OCI-LY7 (cell line): ENCODE data around the gene TOP3A. TPM values are rescaled to one million over a fixed set of nuclear protein-coding genes. Genes with fewer than 3 reads are reported as not detected.

ENCODE experiments used
- BruUV-seq: library from RNA; stranded (reverse); fragments of 400-500 nt; replicated peaks from 2 replicates; lab custom pipeline; 2021; lab: Mats Ljungman, UMichigan
- CTCF ChIA-PET: fragments of 300-600 bp; sonication (Branson Sonifier 250); formaldehyde crosslinking; loops from one replicate; lab custom pipeline; 2022; ENCODE audit warnings: antibody characterized with exemption; ENCODE audit not compliant: unreplicated experiment; lab: Charles Lee
- POLR2A ChIA-PET: fragments of 300-600 bp; sonication (Branson Sonifier 250); formaldehyde crosslinking; loops from one replicate; lab custom pipeline; 2022; ENCODE audit warnings: antibody characterized with exemption; lab: Charles Lee
- DNase-seq: peaks from one replicate; pipeline ENCODE4 v3.0.0-alpha.2; 2015; ENCODE audit warnings: low spot score
- H2AFZ ChIP-seq: fragments of 200-600 bp; sonication (generic), shearing (Covaris generic); 2 replicates; pipeline ENCODE4 v1.6.1; 2014; ENCODE audit warnings: mild to moderate bottlenecking, antibody characterized with exemption, low read length, moderate library complexity
- H3K27ac ChIP-seq: fragments of 200-600 bp; sonication (generic); 2 replicates; pipeline ENCODE4 v1.5.1; 2014; ENCODE audit warnings: mixed run types, low read depth, mild to moderate bottlenecking, moderate library complexity, low read length, inconsistent platforms; ENCODE audit not compliant: poor library complexity, severe bottlenecking
- H3K36me3 ChIP-seq: fragments of 200-600 bp; sonication (generic); 2 replicates; pipeline ENCODE4 v1.6.1; 2014; ENCODE audit warnings: mild to moderate bottlenecking, antibody characterized with exemption, low read length, moderate library complexity, mixed read lengths; ENCODE audit not compliant: insufficient read depth
- H3K4me1 ChIP-seq: fragments of 200-600 bp; sonication (generic); 2 replicates; pipeline ENCODE4 v1.5.1; 2014; ENCODE audit warnings: mild to moderate bottlenecking, low read length; ENCODE audit not compliant: insufficient read depth, poor library complexity, severe bottlenecking
- H3K4me2 ChIP-seq: fragments of 200-600 bp; sonication (generic); 2 replicates; pipeline ENCODE4 v1.6.1; 2014; ENCODE audit warnings: mild to moderate bottlenecking, low read length
- H3K4me3 ChIP-seq: fragments of 200-600 bp; sonication (generic); 2 replicates; pipeline ENCODE4 v1.5.1; 2014; ENCODE audit warnings: mild to moderate bottlenecking, low read depth, low read length; ENCODE audit not compliant: poor library complexity, severe bottlenecking
- H3K79me2 ChIP-seq: fragments of 200-600 bp; sonication (generic); 2 replicates; pipeline ENCODE4 v1.6.1; 2016; ENCODE audit warnings: low read depth, mild to moderate bottlenecking, low read length, moderate library complexity, mixed read lengths; ENCODE audit not compliant: insufficient read depth
- H3K9me2 ChIP-seq: fragments of 200-600 bp; sonication (generic); 2 replicates; pipeline ENCODE4 v1.6.1; 2016; ENCODE audit warnings: mild to moderate bottlenecking, low read length, mixed read lengths; ENCODE audit not compliant: insufficient read depth
- H3K9me3 ChIP-seq: fragments of 200-600 bp; sonication (generic); 2 replicates; pipeline ENCODE4 v1.6.1; 2014; ENCODE audit warnings: mild to moderate bottlenecking, mixed run types, low read length, mixed read lengths
- H4K20me1 ChIP-seq: fragments of 200-600 bp; sonication (generic); 2 replicates; pipeline ENCODE4 v1.6.1; 2014; ENCODE audit warnings: mild to moderate bottlenecking, antibody characterized with exemption, low read length, moderate library complexity, mixed read lengths; ENCODE audit not compliant: insufficient read depth
- CTCF ChIP-seq: fragments of 200-600 bp; sonication (generic); conservative IDR thresholded peaks from 2 replicates; pipeline ENCODE4 v1.5.1; 2014; ENCODE audit warnings: mild to moderate bottlenecking, antibody characterized with exemption, low read length, moderate library complexity, mixed read lengths
- EZH2phosphoT487 ChIP-seq: fragments of 200-600 bp; sonication (generic); IDR thresholded peaks from 2 replicates; pipeline ENCODE4 v1.6.1; 2018; ENCODE audit warnings: low read depth, borderline replicate concordance, mild to moderate bottlenecking, mixed run types, antibody characterized with exemption, low read length, moderate library complexity, mixed read lengths
- intact Hi-C: fragments of 100-400 bp; cut with micrococcal nuclease; formaldehyde crosslinking; loops from one replicate; pipeline ENCODE4 v1.10.0; 2022; ENCODE audit not compliant: unreplicated experiment
- total RNA-seq, 2 experiments: library from RNA; depleted of rRNA in 1 of 2; stranded (reverse); fragments of >200 nt in 1 of 2; shearing (Covaris generic) in 1 of 2; gene quantifications; 2 replicates each; pipeline ENCODE4 v1.2.3, GENCODE V29; 2014 to 2022

TOP3A gene
- total RNA-seq, 2 experiments from 2014 or later, result 48.3 to 64.4 TPM

DNA sequence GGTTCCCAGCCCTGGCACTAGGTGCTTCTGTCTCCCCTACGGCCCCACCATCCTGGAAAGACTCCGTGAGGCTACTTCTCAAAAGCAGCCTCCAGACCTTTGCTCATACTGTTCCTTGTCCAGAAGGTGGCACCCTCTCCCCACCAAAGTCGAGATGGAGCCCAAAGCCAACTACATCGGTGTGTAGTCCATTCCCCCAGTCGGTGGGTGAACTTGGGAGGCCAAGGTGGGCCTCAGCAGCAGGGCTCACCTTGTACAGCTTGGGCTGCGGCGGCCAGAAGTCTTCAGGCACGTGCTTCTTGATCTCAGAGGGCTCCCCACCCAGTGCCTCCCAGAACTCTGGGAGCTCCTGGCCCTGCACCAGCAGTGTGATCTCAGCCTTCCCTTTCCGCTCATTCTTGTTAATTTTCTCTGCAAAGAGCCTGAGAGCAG, 66.5 kb downstream of the TOP3A start:
- Histone ChIP-seq H3K4me1 (no peaks in the 10 kb centered on the region), H3K4me2 (no peak overlapping the region), H3K9me2 (no peaks in the 10 kb centered on the region), H3K79me2 (no peaks in the 10 kb centered on the region), H3K27ac (no peak overlapping the region), H3K4me3 (no peak overlapping the region), H3K36me3 (peaks cover 74% of the 10 kb centered on the region), H4K20me1 (no peaks in the 10 kb centered on the region), H3K9me3 (no peaks in the 10 kb centered on the region), H2AFZ (no peak overlapping the region)
- TF ChIP-seq EZH2phosphoT487 (no peak), CTCF (peak; percentile 89)
- BruUV-seq, result no TSS peak
- POLR2A ChIA-PET, result no interaction called here
- intact Hi-C loops, result loop anchor here (5.0 kb wide), 1 partner anchor 69 kb away; the partner anchor contains the start of gene SMCR8
- DNase-seq, result peak; percentile 81
- CTCF ChIA-PET, result no interaction called here

- H3K79me2 ChIP-seq, result no peaks in the 10 kb centered on the region
- BruUV-seq, result no TSS peak
- no peaks in the 10 kb centered on the region for H3K4me1 ChIP-seq
- H3K4me2 ChIP-seq, result no peak overlapping the region
- no peak for DNase-seq
- TF ChIP-seq EZH2phosphoT487 (no peak), CTCF (no peak)
- no peak overlapping the region for H3K27ac ChIP-seq
- no peaks in the 10 kb centered on the region for H4K20me1 ChIP-seq
- H3K4me3 ChIP-seq, result no peak overlapping the region
- H2AFZ ChIP-seq, result no peak overlapping the region
- peaks cover 68% of the 10 kb centered on the region for H3K36me3 ChIP-seq
- H3K9me2 ChIP-seq, result no peaks in the 10 kb centered on the region
- CTCF ChIA-PET, result no interaction called here
- intact Hi-C loops, result loop anchor here (5.0 kb wide), 1 partner anchor 70 kb away; the partner anchor contains the start of gene SMCR8
- POLR2A ChIA-PET, result no interaction called here
- H3K9me3 ChIP-seq, result no peaks in the 10 kb centered on the region
Observed at GRCh38 chr17:18247613-18248001, 67.2 kb downstream of the TOP3A start.

DNA sequence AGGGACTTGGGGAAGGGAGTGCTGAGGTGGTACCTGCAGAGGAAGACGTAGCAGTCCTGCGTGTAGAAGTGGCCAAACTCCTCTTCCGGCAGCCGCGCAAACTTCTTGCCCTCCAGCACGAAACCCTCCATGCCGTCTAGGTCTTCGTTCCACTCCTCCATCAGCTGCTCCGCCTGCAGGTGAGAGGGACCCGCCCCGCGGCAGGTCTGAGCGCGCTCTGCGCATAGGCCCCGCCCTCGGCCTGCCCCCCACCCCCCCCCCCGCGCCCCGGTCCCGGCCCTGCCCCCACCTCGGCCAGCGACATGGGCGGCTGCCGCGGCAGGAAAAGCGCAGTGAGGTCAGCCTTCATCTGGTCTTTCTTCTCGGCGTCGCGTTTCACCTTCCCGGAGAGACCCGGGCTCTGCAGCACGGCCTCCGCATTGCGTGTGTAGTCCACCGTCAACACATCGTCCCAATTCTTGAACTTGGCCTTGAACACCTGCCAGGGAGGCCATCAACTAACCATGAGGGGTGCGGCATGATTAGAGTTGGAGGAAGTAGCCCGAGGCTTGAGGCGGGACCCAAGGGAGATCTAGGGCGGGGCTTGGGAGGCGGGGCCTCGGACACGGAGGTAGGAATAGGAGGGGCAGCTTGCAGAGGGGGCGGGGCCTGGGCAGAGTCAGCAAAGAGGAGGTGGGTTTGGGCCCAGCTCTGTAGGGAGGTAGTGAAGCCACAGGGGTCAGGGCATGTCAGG, 67.7 kb downstream of the TOP3A start:
- ChIA-PET CTCF (no interaction called here), POLR2A (no interaction called here)
- TF ChIP-seq CTCF (no peak), EZH2phosphoT487 (no peak)
- no TSS peak for BruUV-seq
- Histone ChIP-seq H3K79me2 (no peaks in the 10 kb centered on the region), H3K4me2 (no peak overlapping the region), H3K4me3 (no peak overlapping the region), H3K36me3 (peaks cover 62% of the 10 kb centered on the region), H3K27ac (no peak overlapping the region), H3K4me1 (no peaks in the 10 kb centered on the region), H4K20me1 (no peaks in the 10 kb centered on the region), H3K9me2 (no peaks in the 10 kb centered on the region), H2AFZ (no peak overlapping the region), H3K9me3 (no peaks in the 10 kb centered on the region)
- intact Hi-C loops, result loop anchor here (5.0 kb wide), 1 partner anchor 70 kb away; the partner anchor contains the start of gene SMCR8
- DNase-seq, result peak; percentile 56
